ENCODE results near the gene DUSP6. TPM values are rescaled to one million over a fixed set of nuclear protein-coding genes. Genes with fewer than 3 reads are reported as not detected.

The DUSP6 gene
- total and polyA plus RNA-seq, 2 of the 8 experiments (the other 6 are each of a cell fraction or from before 2014, with no cell fraction given) = 99.3 to 179 TPM

- TF ChIP-seq CHD7 (IDR thresholded peaks at IDR 0.05; ENCODE audit: insufficient replicate concordance, low read length) = no peak
- TF ChIP-seq CREB1 (IDR thresholded peaks at IDR 0.05) = no peak
- peak in 1 of 2 experiments; percentile 34; a peak in 1 of 3 replicates for TF ChIP-seq POLR2A (IDR thresholded peaks at IDR 0.05; ENCODE audit: control extremely low read depth in 1 of 2, low read depth in 2 of 2, low read length in 2 of 2)
These were observed 1.4 kb downstream of the DUSP6 start (continued) for GRCh38 chr12:89350630-89351488.
